ENCODE results near the gene ST3GAL5.

ST3GAL5 gene

GRCh38 chr2:85865539-85866164 lies 23.1 kb downstream of the ST3GAL5 start:
- no peak for DNase-seq

GRCh38 chr2:85864654-85865053 lies 24.1 kb downstream of the ST3GAL5 start:
- no peak for DNase-seq

- DNase-seq: no peak
Observed at GRCh38 chr2:85862426-85862825, 26.4 kb downstream of the ST3GAL5 start.

GRCh38 chr2:85861650-85862049 lies 27.1 kb downstream of the ST3GAL5 start:
- no peak for DNase-seq

GRCh38 chr2:85861180-85861579 lies 27.6 kb downstream of the ST3GAL5 start:
- no peak for DNase-seq

- DNase-seq: no peak
Observed at GRCh38 chr2:85858841-85859240, 29.9 kb downstream of the ST3GAL5 start.

- no peak for DNase-seq
Observed at GRCh38 chr2:85854897-85855296, 33.9 kb downstream of the ST3GAL5 start.

GRCh38 chr2:85854166-85854509 lies 34.7 kb downstream of the ST3GAL5 start:
- DNase-seq: no peak

GRCh38 chr2:85853499-85854165 lies 35.2 kb downstream of the ST3GAL5 start:
- DNase-seq: no peak

GRCh38 chr2:85852937-85853498 lies 35.8 kb downstream of the ST3GAL5 start:
- DNase-seq: no peak

- DNase-seq: no peak
Observed at GRCh38 chr2:85852152-85852840, 36.5 kb downstream of the ST3GAL5 start.

GRCh38 chr2:85851253-85852151 lies 37.3 kb downstream of the ST3GAL5 start:
- DNase-seq: no peak

GRCh38 chr2:85850451-85850850 lies 38.3 kb downstream of the ST3GAL5 start:
- no peak for DNase-seq

- no peak for DNase-seq
Observed at GRCh38 chr2:85847051-85847588, 41.7 kb downstream of the ST3GAL5 start.

- DNase-seq: no peak
Observed at GRCh38 chr2:85846411-85846810, 42.4 kb downstream of the ST3GAL5 start.

GRCh38 chr2:85844486-85844885 lies 44.3 kb downstream of the ST3GAL5 start:
- DNase-seq: no peak

GRCh38 chr2:85843543-85843942 lies 45.2 kb downstream of the ST3GAL5 start:
- no peak for DNase-seq

GRCh38 chr2:85840091-85840490 lies 48.7 kb downstream of the ST3GAL5 start:
- DNase-seq: no peak

- no peak for DNase-seq
Observed at GRCh38 chr2:85839461-85839860, 49.3 kb downstream of the ST3GAL5 start.

- no peak for DNase-seq
Observed at GRCh38 chr2:85838641-85839040, 50.1 kb downstream of the ST3GAL5 start.

- DNase-seq: no peak
Observed at GRCh38 chr2:85838181-85838580, 50.6 kb downstream of the ST3GAL5 start.

- no peak for DNase-seq
Observed at GRCh38 chr2:85834466-85834865, 54.3 kb downstream of the ST3GAL5 start.

GRCh38 chr2:85831735-85832134 lies 57.1 kb downstream of the ST3GAL5 start:
- DNase-seq: no peak

Measured in femur (tissue), 1 donor.